Stimulated activated CD4-positive, alpha-beta T cell treated with anti-CD3 and anti-CD28 coated beads, Interleukin-2, amount 100 ng/mL, for 4 hours (primary cell): Measurements from ENCODE around the gene NUP210.
"Not testable (repeated sequence)": the region's sequence is repeated elsewhere in the genome, so short reads cannot be mapped to it uniquely, and the experiment has no call there.

Experiments
- DNase-seq: peaks from one replicate; pipeline ENCODE4 v3.0.0-alpha.2; 2020; ENCODE audit warnings: low read depth

NUP210 gene

DNA sequence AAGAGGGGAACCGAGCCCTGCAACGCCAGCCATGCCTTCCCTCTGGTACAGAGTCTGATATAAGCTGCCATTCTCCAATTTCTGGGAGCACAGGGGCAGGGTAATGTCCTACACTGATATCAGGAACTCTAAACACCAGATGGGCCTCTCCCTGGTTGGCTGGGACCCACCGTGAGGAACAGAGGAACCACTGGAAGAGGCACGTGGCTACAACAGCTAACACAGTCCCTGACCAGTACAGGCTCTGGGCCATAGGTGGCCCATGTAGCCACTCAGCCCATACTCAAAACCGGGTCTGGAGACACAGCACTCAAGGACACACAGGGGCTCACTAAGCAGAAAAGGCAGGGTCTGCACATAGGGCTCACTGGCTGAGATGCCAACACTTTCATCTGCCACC is 13.9 kb downstream of the NUP210 start:
- no peak for DNase-seq

- DNase-seq = no peak
Observed at GRCh38 chr3:13405614-13406013, 14.5 kb downstream of the NUP210 start.

DNA sequence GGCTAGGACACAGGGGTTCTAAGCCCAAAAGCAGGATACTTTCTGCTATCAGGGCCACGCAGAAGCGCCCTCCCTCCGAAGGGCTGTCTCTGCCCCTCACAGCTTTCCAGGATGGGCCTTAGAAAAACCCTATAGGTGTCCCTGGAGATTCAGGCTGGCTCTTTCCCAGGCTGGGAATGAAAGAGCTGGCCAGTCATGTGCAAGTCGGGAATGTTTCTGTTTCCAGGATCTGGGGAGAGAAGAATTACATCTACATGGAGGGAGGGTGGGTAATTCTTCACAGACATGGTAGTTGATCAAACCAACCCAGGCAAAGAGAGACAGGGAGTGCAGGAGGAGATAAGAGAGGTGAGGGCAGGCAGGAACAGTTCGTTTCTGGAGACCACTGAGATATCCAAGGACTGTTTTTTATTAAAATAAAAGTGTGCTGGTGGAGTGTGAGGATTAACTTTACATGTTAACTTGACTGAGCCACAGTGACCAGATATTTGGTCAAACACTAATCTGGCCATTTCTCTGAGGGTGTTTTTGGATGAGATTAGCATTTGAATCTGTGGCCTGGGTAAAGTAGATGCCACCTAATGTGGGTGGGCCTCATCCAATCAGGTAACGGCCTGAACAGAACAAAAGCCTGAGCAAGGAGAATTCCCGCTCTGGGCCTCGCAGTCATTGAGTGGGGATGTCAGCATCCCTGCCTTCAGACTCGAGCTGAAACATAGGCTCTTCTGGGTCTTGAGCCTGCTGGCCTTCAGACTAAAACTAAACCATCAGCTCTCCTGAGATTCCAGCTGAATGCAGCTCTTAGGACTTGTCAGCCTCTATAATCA is 15.3 kb downstream of the NUP210 start:
- no peak for DNase-seq

DNA sequence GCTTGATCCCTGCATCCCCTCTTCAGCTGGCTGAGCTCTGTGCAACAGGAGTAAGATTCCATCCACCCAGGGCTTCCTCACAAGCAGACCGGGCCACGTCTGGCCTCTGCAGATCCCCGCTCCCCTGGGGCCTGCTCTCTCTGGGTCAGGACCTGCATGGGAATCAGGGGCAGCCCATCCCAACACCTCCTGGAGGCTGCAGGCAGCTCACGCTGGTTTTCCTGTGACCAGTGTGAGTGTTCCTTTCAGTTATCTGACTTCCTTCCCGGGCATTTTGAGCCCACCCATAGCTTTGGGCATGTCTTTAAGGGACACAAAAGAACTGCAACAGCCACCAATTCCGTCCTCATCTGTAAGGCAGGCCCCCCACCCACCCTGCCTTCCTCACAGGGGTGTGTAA is 16.3 kb downstream of the NUP210 start:
- no peak for DNase-seq

GRCh38 chr3:13403213-13403819 is 16.8 kb downstream of the NUP210 start:
- DNase-seq = no peak

- no peak for DNase-seq
Observed at GRCh38 chr3:13401149-13401548, 19.0 kb downstream of the NUP210 start.

DNA sequence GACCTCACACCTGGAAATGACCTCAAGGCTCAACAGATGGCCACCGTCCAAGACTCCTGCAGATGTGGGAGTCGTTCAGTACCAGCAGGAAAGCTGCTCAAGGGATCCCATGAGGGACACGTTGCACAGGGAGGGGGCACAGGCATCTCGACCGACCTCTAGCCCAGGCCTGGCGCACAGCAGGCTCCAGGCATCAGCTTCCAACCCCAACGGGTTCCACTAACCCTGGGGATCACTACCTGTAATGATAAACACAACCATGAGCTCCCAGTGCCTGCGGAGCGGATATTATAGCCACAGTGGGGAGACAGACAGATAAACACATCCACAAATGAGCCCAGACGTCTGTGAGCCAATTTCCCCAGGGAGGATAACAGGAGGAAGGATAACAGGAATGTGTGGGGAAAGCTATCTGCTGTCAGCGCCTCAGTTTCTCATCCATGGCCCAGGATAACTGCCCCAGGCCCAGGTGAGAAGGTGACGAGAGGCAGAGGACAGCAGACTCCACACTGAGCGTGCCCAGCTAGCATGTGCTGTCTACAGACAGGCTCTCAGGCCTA is 19.9 kb downstream of the NUP210 start:
- no peak for DNase-seq

DNA sequence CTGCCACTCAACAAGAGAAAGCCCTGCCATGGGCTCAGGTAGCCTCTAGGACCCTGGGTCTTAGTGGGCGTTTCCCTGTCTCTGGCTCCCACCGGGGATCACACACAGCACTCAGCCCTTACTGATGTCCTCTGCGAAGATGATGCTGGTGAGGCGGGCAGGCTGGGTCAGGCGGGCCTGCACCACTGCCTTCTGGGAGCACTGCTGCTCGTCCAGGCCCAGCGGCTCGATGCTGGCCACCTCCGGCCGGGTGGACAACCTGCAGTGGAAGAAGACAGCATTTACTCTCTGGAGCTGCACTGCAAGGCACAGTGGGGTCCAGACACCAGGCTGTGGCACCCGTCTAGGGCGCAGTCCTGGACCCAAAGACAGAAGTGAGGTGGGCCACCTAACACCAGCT is 20.5 kb downstream of the NUP210 start:
- no peak for DNase-seq

DNA sequence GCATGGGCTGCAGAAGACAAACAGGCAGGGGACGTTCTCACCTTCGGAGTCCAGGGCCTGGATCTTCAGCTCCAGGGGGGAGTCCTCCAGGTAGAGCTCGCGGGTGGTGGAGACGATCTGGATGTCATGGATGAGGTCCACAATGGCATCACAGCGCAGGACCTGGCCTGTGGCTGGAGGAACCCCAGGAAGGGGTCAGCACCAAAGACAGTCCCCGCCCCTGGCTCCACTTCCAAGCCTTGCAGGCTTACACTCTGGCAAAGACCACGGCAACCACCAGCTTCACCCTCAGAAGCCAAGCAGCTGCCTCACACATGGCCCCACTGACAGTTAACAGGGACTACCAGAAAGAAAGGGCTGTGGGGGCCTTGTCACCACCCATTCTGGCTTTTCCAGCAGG is 22.8 kb downstream of the NUP210 start:
- no peak for DNase-seq

DNA sequence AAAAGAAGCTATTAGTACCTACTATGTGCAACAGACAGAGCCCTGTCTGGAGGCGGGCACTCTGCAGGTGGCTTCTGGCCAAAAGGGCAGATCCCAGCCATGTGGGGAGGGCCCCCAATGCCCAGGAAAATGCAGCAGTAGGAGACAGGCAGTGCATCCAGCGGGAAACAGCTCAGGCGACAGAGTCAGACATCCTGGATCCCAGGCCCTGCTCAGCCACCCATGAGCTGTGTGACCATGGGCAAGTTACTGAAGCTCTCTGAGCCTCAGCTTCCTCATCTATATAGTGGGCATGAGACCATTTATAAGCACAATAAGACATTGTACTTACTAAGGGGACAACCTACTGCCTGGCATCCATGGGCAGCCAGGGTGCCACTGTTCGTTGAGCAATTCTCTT is 25.8 kb downstream of the NUP210 start:
- no peak for DNase-seq

DNA sequence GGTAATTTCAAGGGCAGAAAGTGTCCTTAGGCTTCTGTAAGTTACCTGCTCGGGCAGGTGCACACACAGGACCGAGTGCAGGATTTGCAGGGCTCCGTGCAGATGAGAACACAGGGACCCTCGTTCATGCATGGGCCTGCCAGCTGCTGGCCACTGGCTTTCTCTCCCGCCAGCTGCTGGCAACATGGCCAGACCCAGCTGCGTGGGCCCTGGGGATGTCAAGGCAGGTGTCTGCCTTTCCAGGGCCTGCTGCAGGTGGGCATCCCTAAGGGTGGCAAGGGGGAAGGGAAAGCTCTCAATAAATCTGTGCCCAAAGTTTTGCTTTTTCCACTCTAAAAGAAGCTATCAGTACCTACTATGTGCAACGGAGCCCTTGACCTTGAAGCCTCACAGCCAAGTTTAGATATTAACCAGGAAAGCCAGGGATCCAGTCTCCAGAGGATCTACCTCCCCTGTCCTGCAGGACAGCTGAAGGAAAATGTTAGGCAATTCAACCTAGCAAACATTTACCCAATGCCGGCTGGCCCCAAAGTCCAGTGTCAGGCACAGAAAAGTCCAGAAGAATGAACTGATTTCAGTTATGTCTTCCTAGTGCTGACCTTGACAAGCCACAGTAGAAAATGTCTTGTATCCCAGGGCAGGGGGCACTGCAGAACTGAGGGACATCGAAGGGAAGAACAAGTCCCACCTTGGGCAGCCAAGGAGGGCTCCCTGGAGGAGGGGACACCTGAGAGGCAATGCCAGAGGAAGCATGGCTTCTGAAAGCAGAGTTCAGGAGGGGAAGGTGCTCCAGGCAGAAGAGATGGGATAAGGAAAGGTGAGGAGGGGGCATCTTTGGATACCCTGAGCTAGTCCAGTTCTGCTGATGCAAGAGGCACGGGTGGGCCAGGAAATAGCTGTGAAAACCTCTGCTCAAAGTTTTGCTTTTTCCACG is 26.4 kb downstream of the NUP210 start:
- DNase-seq = no peak

DNA sequence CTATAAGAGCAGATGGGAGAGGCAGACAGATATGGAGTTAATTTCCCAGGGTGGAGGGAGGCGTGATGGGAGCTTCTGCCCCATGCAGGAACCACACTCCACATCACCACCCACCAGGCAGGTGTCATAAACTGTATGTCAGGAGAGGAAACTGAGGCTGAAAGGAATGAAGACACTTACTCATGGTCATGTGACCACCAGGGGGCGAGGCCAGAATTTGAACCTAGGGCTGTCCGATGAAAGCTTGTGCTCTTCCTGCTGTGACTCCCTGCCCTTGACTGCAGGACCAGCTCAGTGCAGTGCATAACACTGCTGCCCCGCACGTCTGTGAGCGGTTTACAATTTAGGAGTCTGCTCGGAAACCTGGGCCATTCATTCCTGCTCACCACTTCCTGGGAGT is 28.8 kb downstream of the NUP210 start:
- DNase-seq = no peak

DNA sequence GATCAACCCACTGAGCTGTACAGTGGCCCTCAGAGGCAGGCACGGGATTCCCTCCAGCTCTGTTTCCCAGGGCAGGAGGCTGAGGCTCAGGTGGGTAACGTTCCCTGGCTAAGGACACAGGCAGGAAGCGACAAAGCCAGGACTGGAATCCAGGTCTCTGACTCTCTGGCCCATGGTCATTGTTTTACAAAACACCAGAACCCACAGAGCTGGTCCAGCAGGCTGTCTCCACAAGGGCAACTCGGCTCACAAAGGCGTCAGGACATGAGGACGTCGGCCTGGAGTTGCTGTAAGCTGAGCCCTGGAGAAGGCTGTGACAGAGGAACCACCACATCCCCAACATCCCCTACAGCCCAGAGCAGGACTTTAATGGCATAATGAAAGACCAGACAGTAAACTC is 30.7 kb downstream of the NUP210 start:
- no peak for DNase-seq

GRCh38 chr3:13388816-13389215 is 31.3 kb downstream of the NUP210 start:
- no peak for DNase-seq

- no peak for DNase-seq
Observed at GRCh38 chr3:13385373-13385965, 34.7 kb downstream of the NUP210 start.

DNA sequence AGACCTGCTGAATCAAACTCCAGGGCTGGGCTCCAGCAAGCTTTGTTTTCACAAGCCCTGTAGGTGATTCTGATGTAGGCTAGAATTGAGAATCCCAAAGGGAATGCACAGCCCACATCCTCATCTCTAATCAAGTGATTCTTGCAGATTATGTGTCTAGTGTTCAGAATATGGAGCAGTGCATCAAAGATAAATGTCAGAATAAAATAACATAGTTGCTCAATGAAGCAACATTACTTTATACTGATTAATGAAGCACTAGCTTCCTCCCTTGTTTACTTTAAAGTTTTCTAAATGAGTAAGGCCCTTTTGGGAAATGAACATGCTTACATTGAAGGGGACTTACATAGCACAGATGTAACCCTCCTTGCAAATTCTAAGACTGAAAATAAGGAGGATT is 39.2 kb downstream of the NUP210 start:
- DNase-seq = no peak

DNA sequence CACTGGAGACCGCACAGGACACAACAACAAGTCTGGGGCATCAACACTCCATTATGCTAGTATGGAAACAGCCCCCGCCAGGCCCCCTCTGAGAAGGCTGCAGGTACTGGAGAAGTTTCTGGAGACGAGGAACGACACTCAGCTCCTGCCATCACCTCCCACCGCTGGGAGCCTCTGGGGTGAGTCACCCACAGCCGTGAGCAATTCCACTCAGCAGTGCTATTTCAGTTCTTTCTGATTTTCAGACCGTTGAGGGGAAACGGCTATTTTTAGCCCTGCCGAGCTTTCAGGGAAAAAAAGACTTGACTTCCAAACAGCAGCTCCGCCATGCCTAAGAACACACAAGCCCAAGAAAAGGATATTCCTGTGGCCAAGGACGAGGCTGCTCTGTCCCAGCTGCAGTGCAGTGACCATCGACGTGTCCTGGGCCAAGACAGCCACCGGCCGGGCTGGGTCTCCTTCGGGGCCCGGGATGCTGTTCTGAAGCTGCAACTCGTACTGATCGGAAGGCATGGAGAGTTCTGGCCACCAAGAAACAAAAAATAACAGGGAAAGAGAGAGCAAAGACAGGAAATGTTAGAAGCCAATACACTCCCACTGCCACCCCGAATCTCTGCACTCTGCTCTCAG is 40.8 kb downstream of the NUP210 start:
- no peak for DNase-seq

DNA sequence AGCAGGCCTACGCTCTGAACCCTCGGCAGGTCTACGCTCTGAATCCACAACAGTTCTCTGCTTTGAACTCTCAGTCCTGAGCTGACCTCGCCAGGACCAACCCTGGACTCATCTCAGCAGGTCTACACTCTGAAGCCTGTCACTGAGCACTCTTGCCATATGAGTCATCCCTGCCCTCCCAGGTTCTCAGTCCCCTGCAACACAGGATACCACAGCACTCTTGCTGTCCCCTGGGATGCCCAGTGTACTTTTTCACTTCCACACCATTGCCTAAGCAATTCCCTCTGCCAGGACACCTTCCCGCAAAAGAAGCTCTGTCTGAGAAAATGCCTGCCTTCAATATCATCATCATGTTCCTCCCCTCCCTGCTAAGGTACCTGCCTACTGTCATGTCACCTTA is 42.0 kb downstream of the NUP210 start:
- DNase-seq = no peak

DNA sequence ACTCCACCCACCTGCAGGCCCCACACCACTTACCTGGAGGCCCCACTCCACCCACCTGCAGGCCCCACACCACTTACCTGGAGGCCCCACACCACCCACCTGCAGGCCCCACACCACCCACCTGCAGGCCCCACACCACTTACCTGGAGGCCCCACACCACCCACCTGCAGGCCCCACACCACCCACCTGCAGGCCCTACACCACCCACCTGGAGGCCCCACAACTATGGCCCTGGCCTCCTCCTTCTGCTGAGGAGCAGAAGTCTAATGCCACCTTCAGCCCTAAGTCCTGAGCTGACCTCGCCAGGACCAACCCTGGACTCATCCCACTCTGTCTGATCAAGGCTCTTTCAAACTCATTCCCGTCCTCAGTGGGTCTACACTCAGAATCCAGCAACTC is 42.4 kb downstream of the NUP210 start:
- DNase-seq = not testable (repeated sequence)

GRCh38 chr3:13377021-13377420 is 43.1 kb downstream of the NUP210 start:
- DNase-seq = no peak

DNA sequence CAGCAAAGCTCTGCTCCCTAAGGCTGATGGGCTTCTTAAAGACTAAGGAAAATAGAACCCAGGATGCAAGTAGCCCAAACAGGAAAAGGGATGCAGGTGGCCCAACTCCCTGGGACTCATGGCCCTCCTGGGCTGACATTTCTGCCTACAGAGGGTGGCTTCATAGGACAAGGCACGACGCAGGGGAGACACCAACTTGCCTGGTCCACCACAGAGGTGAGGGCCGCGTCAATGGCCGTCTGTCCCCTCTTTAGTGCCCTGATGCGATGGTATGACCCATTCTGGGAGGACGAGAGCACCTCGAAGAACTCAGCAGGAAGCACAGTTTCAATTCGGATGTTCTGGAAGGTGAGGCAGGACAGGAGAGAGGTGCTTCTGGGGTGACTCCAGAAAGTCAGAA is 44.0 kb downstream of the NUP210 start:
- no peak for DNase-seq

DNA sequence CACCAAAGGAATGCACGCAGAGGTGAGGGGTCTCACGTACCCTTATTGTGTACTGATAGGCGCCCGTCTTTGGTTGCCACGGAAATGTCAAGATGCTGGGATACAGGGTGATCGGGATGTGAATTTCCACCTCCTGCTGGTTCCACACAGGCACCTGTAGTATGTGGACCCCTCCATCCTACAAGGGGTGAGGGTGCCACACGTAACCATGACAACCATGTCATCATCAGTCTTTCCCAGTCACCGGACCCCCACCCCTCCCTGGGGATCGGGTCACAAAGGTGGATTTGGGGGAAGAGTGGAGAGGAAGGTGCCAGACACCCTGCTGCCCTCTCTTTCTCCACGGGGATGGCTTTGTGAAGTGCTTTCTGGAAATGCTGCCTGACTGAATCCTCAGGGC is 44.7 kb downstream of the NUP210 start:
- no peak for DNase-seq
